A549 (cell line): ENCODE measurements around the gene MLLT3.
A peak's percentile ranks its signal among the peaks of the same experiment; 100 is the strongest.

Experiments used
- CTCF ChIP-seq: fragments of >200 bp; sonication (Bioruptor Twin); formaldehyde crosslinking; IDR thresholded peaks from 3 replicates; pipeline ENCODE4 v1.5.1; 2016
- JUNB ChIP-seq: fragments of >200 bp; sonication (Bioruptor Twin); formaldehyde crosslinking; IDR thresholded peaks from 2 replicates; pipeline ENCODE4 v1.6.1; 2016
- USF2 ChIP-seq: fragments of 450-650 bp; IDR thresholded peaks from 2 replicates; pipeline ENCODE4 v1.6.1; 2014; ENCODE audit warnings: antibody characterized with exemption
- ZFP36 ChIP-seq: fragments of 450-650 bp; IDR thresholded peaks from 2 replicates; pipeline ENCODE4 v1.6.1; 2014; ENCODE audit warnings: borderline replicate concordance; ENCODE audit not compliant: partially characterized antibody

GRCh38 chr9:20570087-20570486 is 52.2 kb downstream of the MLLT3 start:
- TF ChIP-seq JUNB (0 out of 2 replicates have a peak, but pooled peaks have one; percentile 5), CTCF (no peak), USF2 (no peak), ZFP36 (no peak)
